HG02938 (cell line): ENCODE data around the gene FANCC.
"Not testable (repeated sequence)": the region's sequence is repeated elsewhere in the genome, so short reads cannot be mapped to it uniquely, and the experiment has no call there.

Source experiments
- ATAC-seq: cut with Tn5 transposase; IDR thresholded peaks from one replicate; pipeline ENCODE4 v1.9.1; 2021; ENCODE audit warnings: mild to moderate bottlenecking, moderate library complexity; ENCODE audit not compliant: unreplicated experiment

FANCC gene

DNA sequence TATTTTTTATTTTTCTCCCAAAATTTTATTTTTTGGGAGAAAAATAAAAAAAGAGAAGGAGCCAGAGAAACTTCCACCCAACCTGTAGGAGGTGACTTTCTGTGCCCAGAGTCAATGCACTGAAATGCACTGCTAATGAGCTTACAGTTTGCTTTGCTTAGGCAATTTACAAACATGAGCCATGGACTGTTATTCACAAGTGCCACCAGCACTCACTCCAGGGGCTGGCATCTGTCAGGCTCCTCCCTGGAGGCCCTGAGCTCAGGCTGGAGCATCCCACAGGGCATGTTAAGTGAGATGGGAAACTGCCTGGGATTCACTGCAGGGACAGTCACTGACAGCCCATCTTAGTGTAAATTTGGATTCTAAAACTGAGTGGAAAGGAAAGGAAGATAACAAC, 74.9 kb downstream of the FANCC start:
- no peak for ATAC-seq

DNA sequence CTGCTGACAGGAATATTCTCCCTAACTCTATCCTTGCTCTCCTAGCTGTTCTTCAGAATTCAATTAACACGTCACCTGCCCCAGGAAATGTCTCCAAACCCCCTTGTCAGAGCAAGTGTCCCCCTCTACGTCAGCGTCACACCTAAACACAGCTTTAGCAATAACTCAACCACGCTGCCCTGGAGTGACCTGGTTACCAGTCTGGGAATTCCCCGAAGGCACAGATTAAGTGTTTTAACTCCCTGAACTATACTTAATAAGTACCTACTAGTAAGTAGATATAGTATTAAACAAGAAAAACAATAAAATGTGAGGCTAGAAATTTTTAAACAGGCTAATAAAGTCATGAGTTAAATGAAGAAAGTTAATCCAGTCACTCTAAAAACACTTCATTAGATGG, 78.4 kb downstream of the FANCC start:
- ATAC-seq: no peak

DNA sequence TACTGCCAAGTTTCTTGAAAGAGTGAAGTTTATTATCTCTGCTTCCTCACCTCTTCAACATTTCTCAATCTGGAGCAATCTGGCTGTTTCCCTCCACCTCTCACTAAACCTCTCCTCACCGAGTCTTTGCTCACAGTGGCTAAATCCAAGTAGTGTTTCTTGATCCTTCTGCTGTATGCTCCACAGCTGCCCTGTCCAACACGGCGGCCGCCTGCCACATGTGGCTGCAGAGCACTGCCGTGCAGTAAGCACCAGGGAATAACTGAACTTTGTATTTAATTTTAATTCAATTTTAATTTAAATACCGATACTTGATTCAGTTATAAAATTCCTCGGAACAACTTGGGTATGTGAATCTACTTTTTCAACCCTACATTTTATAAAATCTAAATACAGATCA, 80.2 kb downstream of the FANCC start:
- no peak for ATAC-seq

DNA sequence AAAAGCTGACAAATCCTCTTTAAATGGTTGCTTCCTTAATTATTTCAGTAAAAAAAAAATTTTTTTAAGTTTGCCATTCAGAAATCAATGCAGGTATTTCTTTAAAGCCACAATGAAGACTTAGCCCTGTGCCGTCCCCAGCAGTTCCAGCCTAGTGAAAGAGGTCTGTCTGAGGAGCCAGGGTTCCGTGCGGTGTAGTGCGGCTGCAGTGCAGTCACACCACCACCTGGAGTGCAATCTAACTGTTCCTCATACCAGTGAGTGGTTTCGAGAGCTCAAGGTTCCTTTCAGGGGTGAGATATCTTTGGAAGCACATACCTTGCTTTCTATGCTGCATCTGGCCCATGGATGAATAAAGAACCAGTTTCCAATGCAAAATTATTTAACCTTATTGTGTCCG, 87.5 kb downstream of the FANCC start:
- no peak for ATAC-seq

DNA sequence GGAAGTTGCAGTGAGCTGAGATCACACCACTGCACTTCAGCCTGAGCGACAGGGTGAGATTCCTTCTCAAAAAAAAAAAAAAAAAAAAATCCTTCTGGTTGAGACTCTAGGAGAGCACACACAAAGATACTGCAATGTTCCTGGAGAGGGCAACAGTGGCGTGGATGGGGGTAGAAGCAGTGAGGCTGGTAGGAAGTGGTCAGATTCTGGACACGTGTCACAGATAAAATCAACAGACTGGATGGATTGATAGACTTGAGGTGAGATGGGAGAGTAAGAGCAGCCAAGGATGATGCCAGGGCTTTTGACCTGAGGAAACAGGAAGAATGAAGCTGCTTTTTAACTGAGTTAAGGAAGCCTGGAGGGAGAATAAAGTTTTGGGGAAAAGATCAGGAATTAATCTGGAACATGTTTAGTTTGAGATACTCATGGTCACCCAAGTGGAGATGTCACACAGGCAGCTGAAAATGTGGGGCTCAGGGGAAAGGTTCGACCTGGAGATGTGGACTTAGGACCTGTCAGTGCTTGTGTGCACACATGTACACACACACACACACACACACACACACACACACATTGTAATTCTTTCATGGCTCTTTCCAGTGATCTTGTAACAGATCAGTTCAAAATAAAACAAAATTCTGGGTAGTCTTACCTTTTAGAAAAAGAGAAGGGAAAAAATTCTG, 88.1 kb downstream of the FANCC start:
- no peak for ATAC-seq

DNA sequence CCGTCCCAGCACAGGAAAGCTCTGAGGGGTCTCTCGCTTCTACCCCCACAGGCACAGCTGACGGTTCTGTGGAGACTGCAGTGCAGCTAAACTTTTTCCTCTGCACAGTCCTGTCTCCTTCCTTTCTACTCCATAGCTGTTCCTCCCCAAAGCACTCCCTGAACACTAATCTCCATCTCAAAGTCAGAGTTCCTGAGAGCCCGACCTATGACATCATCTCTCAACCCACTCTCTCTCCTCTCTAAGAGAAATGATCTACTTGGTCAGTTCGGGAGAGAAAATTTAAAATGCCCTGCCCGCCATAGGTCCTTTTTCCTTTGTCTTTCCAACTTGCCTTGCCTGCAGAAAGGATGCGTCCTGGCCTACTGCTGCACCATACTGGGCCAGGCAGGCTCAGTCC, 90.6 kb downstream of the FANCC start:
- no peak for ATAC-seq

DNA sequence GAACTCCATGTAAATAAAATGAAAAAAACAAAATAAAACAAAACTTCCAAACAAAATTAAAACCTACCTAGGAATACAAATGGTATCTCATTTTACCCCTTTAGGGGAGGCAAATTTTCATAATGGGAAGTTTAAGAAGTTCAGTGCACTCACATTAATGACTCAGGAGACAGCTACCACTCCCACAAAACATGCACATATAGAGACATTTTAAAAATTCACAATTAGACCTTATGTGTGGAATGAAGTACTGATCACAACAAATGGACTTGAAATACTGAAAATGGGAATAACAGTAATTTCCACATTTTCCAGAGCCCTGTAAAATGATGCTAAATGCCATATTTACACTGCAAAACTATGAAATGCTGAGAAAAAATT, 91.8 kb downstream of the FANCC start:
- ATAC-seq: no peak

DNA sequence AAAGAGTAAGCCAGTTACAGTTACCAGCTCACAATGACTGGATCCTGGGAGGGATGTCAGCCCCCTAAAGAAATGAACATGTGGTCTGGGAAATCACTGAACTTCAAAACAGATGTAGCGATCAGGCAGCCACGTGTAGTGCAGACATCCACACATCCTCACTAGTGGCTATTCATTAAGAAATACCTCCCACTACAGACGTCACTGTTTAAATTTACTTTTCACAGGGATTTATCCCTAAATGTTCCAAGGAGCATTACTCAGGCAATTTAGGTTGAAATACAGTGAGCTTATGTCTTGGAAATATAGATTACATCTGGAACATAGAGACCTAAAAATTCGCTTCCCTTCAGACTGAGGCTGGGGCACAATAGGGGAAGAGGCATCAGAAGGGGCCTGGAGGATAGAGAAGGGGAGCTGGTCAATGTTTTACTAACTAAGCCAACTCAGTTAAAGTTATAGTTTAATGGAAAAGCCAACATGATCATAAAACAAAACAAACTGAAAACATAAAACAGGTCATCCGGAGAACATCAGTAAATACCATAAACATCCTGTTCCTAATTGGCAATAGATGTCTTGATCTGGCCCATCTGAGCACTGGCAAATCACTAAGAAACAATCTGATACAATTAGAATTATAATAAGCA, 92.3 kb downstream of the FANCC start:
- no peak for ATAC-seq

DNA sequence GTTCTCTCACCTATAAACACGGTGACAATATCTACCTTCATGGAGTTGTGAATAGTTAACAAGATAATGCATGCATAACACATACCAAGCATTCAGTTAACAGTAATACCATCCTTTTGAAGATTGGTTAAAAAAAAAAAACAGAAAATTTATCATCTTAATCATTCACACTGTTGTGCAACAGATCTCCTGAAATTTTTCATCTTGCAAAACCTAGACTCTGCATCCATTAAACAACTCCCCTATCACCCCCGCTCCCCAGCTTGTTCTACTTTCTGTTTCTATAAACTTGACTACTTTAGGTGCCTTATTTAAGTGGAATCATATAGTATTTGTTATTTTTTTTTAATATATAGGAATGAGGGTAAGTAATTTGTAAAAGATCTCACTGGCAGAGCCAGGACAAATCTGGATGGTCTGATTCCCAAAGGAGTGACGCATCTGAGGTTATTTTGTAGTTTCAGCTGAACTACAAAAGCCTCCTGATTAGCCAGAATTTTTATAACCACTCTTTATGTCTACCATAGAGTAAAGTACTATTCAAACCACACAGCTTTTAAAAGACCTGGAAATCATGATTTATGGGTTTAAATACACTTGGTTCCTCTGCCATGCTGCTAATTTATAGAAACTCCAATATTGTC, 93.0 kb downstream of the FANCC start:
- ATAC-seq: no peak

DNA sequence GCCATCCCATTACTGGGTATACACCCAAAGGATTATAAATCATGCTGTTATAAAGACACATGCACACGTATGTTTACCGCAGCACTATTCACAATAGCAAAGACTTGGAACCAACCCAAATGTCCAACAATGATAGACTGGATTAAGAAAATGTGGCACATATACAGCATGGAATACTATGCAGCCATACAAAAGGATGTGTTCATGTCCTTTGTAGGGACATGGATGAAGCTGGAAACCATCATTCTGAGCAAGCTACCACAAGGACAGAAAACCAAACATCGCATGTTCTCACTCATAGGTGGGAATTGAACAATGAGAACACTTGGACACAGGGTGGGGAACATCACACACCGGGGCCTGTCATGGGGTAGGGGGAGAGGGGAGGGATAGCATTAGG, 97.2 kb downstream of the FANCC start:
- ATAC-seq: not testable (repeated sequence)

DNA sequence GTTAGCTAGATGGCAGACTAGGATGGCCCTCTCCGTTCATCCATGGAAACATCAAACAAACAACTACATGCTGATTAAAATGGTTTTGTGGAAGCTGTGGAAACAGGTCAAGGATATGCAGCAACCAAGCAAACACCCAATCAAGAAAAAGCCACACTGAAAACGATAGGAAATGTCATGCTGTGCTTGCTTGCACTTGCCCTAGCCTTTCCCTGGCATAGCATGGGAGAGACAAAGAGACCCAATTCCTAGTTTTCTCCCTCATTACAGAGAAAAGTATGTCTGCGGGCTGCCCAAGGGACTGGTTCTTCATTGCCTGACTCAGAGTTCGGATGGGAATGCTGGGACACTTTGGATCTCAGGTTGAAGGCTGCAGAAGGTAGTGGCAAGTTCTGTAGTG, 98.7 kb downstream of the FANCC start:
- ATAC-seq: no peak

DNA sequence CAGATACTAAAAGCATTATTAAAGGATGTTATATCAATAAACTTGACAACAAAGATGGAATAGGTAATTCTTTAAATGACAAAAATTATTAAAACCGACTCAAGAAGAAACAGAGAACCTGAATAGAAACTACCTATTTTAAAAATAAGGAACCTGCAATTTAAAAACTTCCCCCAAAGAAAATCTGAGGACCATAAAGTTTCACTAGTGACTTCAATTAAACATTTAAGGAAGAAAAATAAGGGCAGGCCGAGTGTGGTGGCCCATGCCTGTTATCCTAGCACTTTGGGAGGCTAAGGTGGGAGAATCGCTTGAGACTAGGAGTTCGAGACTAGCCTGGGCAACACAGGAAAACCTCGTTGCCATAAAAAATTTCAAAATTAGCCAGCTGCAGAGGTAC, 99.6 kb downstream of the FANCC start:
- no peak for ATAC-seq

DNA sequence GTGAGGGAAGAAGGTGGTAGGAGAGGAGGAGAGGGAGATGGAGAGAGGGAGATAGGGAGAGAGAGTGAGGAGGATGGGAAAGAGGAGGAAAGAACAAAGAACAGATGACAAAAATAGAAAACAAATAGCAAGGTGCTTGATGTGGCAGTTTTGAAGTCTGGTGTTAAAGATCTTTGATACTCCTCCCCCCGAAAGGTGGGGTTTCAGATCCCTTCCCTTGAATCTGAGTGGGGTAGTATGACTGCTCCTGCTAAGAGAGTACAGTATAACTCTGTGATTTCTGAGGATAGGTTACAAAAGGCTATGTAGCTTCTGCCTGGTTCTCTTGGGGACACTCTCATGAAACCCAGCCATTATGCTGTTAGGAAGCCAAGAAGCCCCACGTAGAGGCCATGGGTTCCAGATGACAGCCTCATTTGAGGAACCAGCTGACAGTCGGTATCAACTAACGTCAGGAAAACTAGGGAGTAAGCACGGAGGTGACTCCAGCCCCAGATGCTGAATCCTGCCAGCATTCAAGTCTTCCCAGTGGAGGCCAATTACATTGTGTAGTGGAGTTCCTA, 102.1 kb downstream of the FANCC start:
- no peak for ATAC-seq

DNA sequence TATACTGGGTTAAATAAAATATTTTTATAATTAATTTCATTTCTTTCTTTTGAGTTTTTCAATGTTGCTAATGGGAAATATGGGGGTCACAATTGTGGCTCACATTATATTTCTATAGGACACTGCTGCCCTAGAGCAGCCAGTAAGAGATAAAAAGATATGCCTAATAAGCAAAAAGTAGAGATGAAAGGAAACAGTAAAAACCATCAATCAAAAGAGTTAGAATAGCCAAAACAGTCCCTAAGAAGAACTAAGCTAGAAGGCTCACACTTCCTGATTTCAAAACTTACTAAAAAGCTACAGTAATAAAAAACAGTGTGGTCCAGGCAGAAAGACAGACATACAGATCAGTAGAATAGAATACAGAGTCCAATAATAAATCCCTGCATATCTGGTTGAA, 104.4 kb downstream of the FANCC start:
- ATAC-seq: no peak

DNA sequence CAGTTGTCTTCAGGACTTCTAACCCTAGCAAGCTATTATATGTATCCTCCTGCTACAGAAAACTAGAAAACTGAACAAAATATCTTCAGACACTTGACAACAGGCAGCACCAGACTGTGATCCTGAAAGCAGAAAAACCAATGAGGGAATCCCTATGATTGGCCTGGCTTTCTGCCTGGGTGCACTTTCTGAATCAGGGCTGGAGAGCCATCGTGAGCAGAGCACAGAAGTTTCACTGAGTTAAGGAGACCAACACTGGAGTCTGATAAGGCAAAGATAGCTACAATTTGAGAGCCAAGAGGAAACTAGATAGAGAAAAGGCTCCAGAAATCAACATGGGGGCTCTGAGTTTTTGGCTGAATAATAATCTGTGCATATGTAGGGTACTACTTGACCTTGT, 106.5 kb downstream of the FANCC start:
- no peak for ATAC-seq

DNA sequence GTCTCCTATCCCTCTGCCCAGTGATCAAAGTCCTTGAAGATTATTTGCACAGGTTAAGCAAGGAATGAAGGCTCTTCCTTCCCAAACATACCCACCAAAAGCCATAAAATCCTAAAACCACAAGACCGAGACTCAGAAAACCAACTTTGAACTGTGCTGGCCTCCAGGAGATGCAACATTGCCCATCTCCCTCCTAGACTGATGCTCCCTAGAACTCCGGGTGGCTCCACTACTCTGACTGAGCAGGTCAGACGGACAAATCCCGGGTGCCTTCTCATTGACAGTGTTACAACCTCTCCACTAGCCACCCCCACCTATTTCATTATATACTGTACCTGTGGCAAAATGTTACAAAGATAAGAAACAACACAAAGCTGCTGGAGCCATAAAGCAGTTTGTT, 110.1 kb downstream of the FANCC start:
- ATAC-seq: no peak

DNA sequence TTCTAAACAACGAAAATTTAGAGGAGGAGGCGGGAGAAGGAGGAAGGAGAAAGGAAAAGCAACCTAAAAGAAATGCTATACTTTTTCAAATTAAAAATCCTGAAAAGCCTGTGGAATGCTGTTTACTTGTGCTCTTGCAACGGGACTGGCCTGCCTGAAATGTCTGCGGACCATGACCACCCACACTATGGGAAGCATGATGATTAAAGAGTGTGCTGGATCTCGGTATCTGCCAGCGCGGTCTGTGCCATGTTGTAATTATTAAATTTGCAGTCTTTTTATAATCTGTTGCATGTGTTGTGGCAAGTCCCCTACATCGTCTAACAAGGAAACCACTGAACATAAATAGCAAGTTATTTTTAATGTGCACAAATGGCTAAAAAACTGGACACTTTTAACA, 111.4 kb downstream of the FANCC start:
- no peak for ATAC-seq

DNA sequence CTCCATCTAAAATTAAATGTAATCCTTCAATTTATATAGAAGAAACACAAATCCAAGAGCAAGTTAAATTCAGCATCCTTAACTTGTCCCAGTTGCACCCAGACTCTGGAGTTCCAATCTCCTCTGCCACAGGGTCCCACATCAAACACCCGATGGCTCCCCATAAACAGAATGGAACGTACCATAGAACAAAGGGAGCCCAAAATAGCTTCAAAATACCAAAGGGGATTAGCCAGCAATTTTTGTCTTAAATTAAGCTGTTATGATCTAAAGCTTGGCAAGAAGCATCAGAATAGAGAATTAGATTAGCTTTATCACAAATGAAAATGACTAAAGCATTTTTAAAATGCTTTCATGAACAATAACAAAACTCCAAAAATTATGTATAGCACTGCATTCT, 112.8 kb downstream of the FANCC start:
- no peak for ATAC-seq

DNA sequence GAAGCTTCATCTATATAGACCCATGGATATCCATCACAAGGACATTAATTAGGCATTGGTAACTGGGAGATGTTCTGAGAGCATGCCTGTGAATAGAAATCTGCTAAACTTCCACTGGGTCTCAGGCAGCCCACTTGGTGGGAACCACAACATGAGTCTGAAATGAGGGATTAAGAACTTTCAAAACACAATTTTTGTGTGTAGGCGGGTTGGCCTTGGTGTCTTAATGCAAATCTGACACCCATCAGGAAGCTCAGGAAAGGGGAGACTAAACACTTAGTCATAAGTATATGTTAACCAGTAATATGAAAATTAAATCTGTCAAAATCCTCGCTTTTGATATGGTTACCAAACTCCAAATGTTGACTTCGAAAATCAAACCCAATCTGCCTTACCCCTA, 113.2 kb downstream of the FANCC start:
- ATAC-seq: no peak

DNA sequence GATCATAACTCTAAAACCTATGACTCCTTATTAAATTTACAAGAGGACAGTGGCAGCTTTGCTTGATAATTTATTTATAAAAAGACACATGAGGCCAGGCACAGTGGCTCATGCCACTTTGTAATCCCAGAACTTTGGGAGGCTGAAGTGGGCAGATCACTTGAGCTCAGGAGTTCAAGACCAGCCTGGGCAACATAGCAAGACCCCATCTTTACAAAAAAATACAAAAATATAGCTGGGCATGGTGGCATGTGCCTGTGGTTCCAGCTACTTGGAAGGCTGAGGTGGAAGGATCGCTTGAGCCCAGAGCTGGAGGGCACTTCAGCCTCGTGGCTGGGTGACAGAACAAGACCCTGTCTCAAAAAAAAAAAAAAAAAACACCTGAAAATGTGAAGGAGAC, 114.5 kb downstream of the FANCC start:
- not testable (repeated sequence) for ATAC-seq

DNA sequence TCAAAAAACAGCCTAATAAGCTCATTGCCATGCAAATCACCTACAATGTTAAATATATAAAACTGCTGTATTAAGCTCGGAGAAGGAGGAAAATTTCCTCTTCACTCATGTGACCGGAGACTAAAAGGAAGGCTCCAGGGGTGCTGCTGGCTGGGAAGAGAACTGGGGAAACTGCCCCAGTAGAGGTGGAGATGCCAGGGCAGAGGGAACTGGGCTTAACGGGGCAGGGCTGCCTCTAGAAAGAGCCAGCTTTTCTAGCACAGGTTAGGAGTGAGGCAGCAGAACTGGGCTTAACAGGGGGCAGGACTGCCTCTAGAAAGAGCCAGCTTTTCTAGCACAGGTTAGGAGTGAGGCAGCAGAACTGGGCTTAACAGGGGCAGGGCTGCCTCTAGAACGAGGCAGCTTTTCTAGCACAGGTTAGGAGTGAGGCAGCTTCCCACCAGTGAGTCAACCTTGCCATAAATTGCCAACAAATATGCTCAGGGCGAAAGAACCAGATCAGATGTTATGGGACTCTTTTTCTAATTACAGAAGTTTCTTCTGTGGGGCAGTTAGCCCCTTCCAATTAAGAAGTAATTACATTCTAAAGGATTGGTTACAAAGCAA, 115.3 kb downstream of the FANCC start:
- ATAC-seq: no peak

DNA sequence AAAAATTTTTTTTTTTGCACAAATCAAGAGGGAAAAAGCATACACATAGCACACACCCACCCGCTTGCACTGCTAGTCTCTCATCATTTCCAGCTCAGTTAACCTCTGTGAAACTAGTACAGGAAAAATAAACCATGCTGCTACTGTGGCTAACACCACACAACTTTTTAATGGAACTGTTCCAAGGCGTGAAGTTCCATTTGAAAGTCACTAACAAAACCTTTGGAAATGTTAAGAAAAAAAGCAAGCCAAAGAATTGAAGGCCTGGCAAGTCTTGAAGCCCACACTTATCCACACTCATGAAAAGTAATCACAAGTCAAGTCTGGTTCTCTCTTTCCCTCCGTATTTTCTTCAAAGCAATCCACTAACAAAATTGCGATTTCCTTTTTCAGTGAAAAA, 116.3 kb downstream of the FANCC start:
- no peak for ATAC-seq
